ENCODE measurements around the gene PRDM12. TPM values are rescaled to one million over a fixed set of nuclear protein-coding genes. Genes with fewer than 3 reads are reported as not detected.

The PRDM12 gene
- total RNA-seq, 1 experiment from 2014 or later: not detected

GRCh38 chr9:130707225-130707976 lies 43.0 kb downstream of the PRDM12 start:
- WGBS (ENCODE audit: extremely low coverage, insufficient read length, low lambda C conversion rate): no CpG with 5 or more reads among the region's 9 CpGs
- H3K18ac ChIP-seq (ENCODE audit: insufficient read length, low read depth, low read length): no peak overlapping the region
- H3K4me1 ChIP-seq (ENCODE audit: insufficient read depth, low read length): no peaks in the 10 kb centered on the region
- no peak overlapping the region for H2AFZ ChIP-seq (ENCODE audit: low read length)
- TF ChIP-seq CTCF (conservative IDR thresholded peaks at IDR 0.05): peak; percentile 96
- H4K8ac ChIP-seq (replicated peaks; ENCODE audit: insufficient read length, low read depth, low read length): no peak overlapping the region
- Mint-ChIP-seq H3K27ac (peak overlapping the region in 2 of 3 experiments; percentile 74 to 91; a peak in 4 of 7 replicates), H3K4me3 (no peak overlapping the region), H3K36me3 (ENCODE audit: insufficient read depth in 1 of 3, low read depth in 3 of 3) (peaks cover 19 to 45% (median 28%) of the 10 kb centered on the region in 3 experiments; a peak in 6 of 7 replicates), H3K4me1 (peaks cover 0 to 3% of the 10 kb centered on the region in 2 experiments; a peak in 1 of 4 replicates), H3K9me3 (no peaks in the 10 kb centered on the region), H3K27me3 (ENCODE audit: low read depth) (no peaks in the 10 kb centered on the region)
- H3K9ac ChIP-seq (ENCODE audit: extremely low read depth, insufficient read length, low read length): no peak overlapping the region
- H3K27ac ChIP-seq (ENCODE audit: insufficient read length, low read depth, low read length): no peak overlapping the region
- H3K4me2 ChIP-seq (ENCODE audit: insufficient read depth, insufficient read length, low read length): no peak overlapping the region
- no peak overlapping the region for H2BK20ac ChIP-seq (ENCODE audit: low read depth, low read length, poor library complexity, severe bottlenecking)
- no peak overlapping the region for H3T11ph ChIP-seq (ENCODE audit: low read length)
- no peak overlapping the region for H3K4ac ChIP-seq (ENCODE audit: low read depth, low read length)
- H4K91ac ChIP-seq (ENCODE audit: insufficient read length, low read depth, low read length): no peak overlapping the region
- H3K56ac ChIP-seq (ENCODE audit: insufficient read length, low read depth, low read length): no peak overlapping the region
- no peaks in the 10 kb centered on the region for H3K79me2 ChIP-seq (ENCODE audit: insufficient read depth, low read length)
- H3K9me3 ChIP-seq (ENCODE audit: control insufficient read depth, low read depth, low read length): no peaks in the 10 kb centered on the region
- no peak overlapping the region for H3K23ac ChIP-seq (ENCODE audit: insufficient read length, low read depth, low read length)
- peak; percentile 61 for DNase-seq
- H2AK5ac ChIP-seq (ENCODE audit: insufficient read length, low read length): no peak overlapping the region
- no peaks in the 10 kb centered on the region for H3K23me2 ChIP-seq (ENCODE audit: insufficient read length, low read depth, low read length, poor library complexity, severe bottlenecking)
- no peaks in the 10 kb centered on the region for H3K79me1 ChIP-seq (ENCODE audit: insufficient read depth, low read depth, low read length, poor library complexity, severe bottlenecking)
- H2BK5ac ChIP-seq (ENCODE audit: insufficient read length, low read length): no peak overlapping the region
- no peaks in the 10 kb centered on the region for H3K27me3 ChIP-seq (ENCODE audit: insufficient read depth, low read length)
- H4K5ac ChIP-seq (ENCODE audit: insufficient read length, low read depth, low read length): no peak overlapping the region
- no peak overlapping the region for H3K14ac ChIP-seq (ENCODE audit: insufficient read depth, low read length)
- H2BK12ac ChIP-seq (ENCODE audit: insufficient read length, low read depth, low read length): no peak overlapping the region
- H2BK120ac ChIP-seq (ENCODE audit: low read depth, low read length, poor library complexity, severe bottlenecking): no peak overlapping the region
- no peaks in the 10 kb centered on the region for H4K20me1 ChIP-seq (ENCODE audit: control insufficient read depth, insufficient read depth, insufficient read length)
- H2BK15ac ChIP-seq (ENCODE audit: low read depth, low read length): no peak overlapping the region
